Measurements from ENCODE around the gene KAT7. TPM values are rescaled to one million over a fixed set of nuclear protein-coding genes. Genes with fewer than 3 reads are reported as not detected.

KAT7 gene
- total RNA-seq, 1 donor from 2014 or later: 64.0 TPM

GRCh38 chr17:49829026-49829425 is 40.5 kb downstream of the KAT7 start:
- no peaks in the 10 kb centered on the region for H3K4me1 Mint-ChIP-seq (ENCODE audit: unreplicated experiment)
- no peaks in the 10 kb centered on the region for H3K27me3 Mint-ChIP-seq
- peak overlapping the region; percentile 26 for H3K27ac Mint-ChIP-seq
- peaks cover 25% of the 10 kb centered on the region for H3K36me3 Mint-ChIP-seq
- no peak overlapping the region for H3K4me3 Mint-ChIP-seq
- TF ChIP-seq CTCF (conservative IDR thresholded peaks at IDR 0.05): no peak
- DNase-seq (ENCODE audit: extremely low spot score, unreplicated experiment): no peak
- H3K9me3 Mint-ChIP-seq: no peaks in the 10 kb centered on the region

GRCh38 chr17:49830605-49831004 is 42.1 kb downstream of the KAT7 start:
- Mint-ChIP-seq H3K27ac (no peak overlapping the region), H3K4me1 (ENCODE audit: unreplicated experiment) (no peaks in the 10 kb centered on the region), H3K4me3 (no peak overlapping the region), H3K36me3 (peaks cover 34% of the 10 kb centered on the region), H3K9me3 (no peaks in the 10 kb centered on the region), H3K27me3 (no peaks in the 10 kb centered on the region)
- no peak for DNase-seq (ENCODE audit: extremely low spot score, unreplicated experiment)
- TF ChIP-seq CTCF (conservative IDR thresholded peaks at IDR 0.05): no peak

- Mint-ChIP-seq H3K9me3 (no peaks in the 10 kb centered on the region), H3K27ac (no peak overlapping the region), H3K4me1 (ENCODE audit: unreplicated experiment) (peaks cover 5% of the 10 kb centered on the region), H3K36me3 (peaks cover 29% of the 10 kb centered on the region), H3K27me3 (no peaks in the 10 kb centered on the region), H3K4me3 (no peak overlapping the region)
- no peak for TF ChIP-seq CTCF (conservative IDR thresholded peaks at IDR 0.05)
- DNase-seq (ENCODE audit: extremely low spot score, unreplicated experiment): no peak
These were observed 44.5 kb downstream of the KAT7 start for GRCh38 chr17:49832840-49833599.

GRCh38 chr17:49834118-49834743 is 45.8 kb downstream of the KAT7 start:
- peaks cover 5% of the 10 kb centered on the region for H3K4me1 Mint-ChIP-seq (ENCODE audit: unreplicated experiment)
- H3K27me3 Mint-ChIP-seq: no peaks in the 10 kb centered on the region
- H3K36me3 Mint-ChIP-seq: peaks cover 24% of the 10 kb centered on the region
- no peaks in the 10 kb centered on the region for H3K9me3 Mint-ChIP-seq
- no peak overlapping the region for H3K27ac Mint-ChIP-seq
- TF ChIP-seq CTCF (conservative IDR thresholded peaks at IDR 0.05): no peak
- DNase-seq (ENCODE audit: extremely low spot score, unreplicated experiment): no peak
- H3K4me3 Mint-ChIP-seq: no peak overlapping the region

- DNase-seq (ENCODE audit: extremely low spot score, unreplicated experiment): no peak
- no peak overlapping the region for H3K27ac Mint-ChIP-seq
- H3K36me3 Mint-ChIP-seq: peaks cover 23% of the 10 kb centered on the region
- H3K9me3 Mint-ChIP-seq: no peaks in the 10 kb centered on the region
- no peak overlapping the region for H3K4me3 Mint-ChIP-seq
- H3K27me3 Mint-ChIP-seq: no peaks in the 10 kb centered on the region
- TF ChIP-seq CTCF (conservative IDR thresholded peaks at IDR 0.05): no peak
- H3K4me1 Mint-ChIP-seq (ENCODE audit: unreplicated experiment): peaks cover 5% of the 10 kb centered on the region
These were observed 47.0 kb downstream of the KAT7 start for GRCh38 chr17:49835472-49835871.
